Measurements from ENCODE around the gene NECAB3. TPM values are rescaled to one million over a fixed set of nuclear protein-coding genes. Genes with fewer than 3 reads are reported as not detected.
A peak's percentile ranks its signal among the peaks of the same experiment; 100 is the strongest.

Gene NECAB3
- total RNA-seq (2014; rRNA removed; shearing (Covaris generic)) (48.2 and 62.4 TPM in 2 replicates), total RNA-seq (2022) (71.3 and 79.4 TPM in 2 replicates), Bru-seq, nascent RNA (percentile 61 among the genes with signal in this experiment), BruChase-seq, experiment 1, labeled RNA remaining after a 6-hour chase (percentile 65 among the genes with signal in this experiment), BruChase-seq, experiment 2, labeled RNA remaining after a 2-hour chase (percentile 64 among the genes with signal in this experiment)
- long read RNA-seq, partial matches to known transcripts: 21 of 55 reads
- long read RNA-seq, other reads (novel, unspliced or antisense): 31 of 55 reads

GRCh38 chr20:33674294-33675135 is at the start of gene NECAB3:
Gene NECAB3 (minus strand): TSS chr20:33674428. CDS start chr20:33674352, 76 bp downstream.
- Histone ChIP-seq H3K4me3 (ENCODE audit: low read depth, low read length, poor library complexity, severe bottlenecking) (peak within 1 kb of the TSS; percentile 84), H3K9me3 (ENCODE audit: low read length) (no peaks in the 10 kb centered on the region), H3K36me3 (ENCODE audit: insufficient read depth, low read length) (peaks cover 65% of the 10 kb centered on the region), H3K27ac (ENCODE audit: low read depth, low read length, poor library complexity, severe bottlenecking) (peak within 1 kb of the TSS; percentile 68), H3K9me2 (ENCODE audit: insufficient read depth, low read length) (no peaks in the 10 kb centered on the region), H2AFZ (ENCODE audit: low read length) (no peak within 1 kb of the TSS), H4K20me1 (ENCODE audit: insufficient read depth, low read length) (no peaks in the 10 kb centered on the region), H3K4me1 (ENCODE audit: insufficient read depth, low read length, poor library complexity, severe bottlenecking) (peaks cover 59% of the 10 kb centered on the region), H3K4me2 (ENCODE audit: low read length) (peak within 1 kb of the TSS; percentile 94), H3K79me2 (ENCODE audit: insufficient read depth, low read depth, low read length) (peaks cover 23% of the 10 kb centered on the region; the same call in 1 of the 2 replicates)
- ChIA-PET POLR2A (interaction anchor here (0.6 kb wide), 1 partner anchor 9 kb away, joined by 3 read pairs; no protein-coding TSS in a partner anchor), CTCF (ENCODE audit: unreplicated experiment) (no interaction called here)
- intact Hi-C loops (cut with micrococcal nuclease; ENCODE audit: unreplicated experiment): loop anchor here (2.0 kb wide), 1 partner anchor 56 kb away; the partner anchor contains the start of gene ZNF341
- BruUV-seq (replicated peaks): no TSS peak
- peak; percentile 79 for DNase-seq (ENCODE audit: low spot score)
- TF ChIP-seq EZH2phosphoT487 (IDR thresholded peaks at IDR 0.05; ENCODE audit: borderline replicate concordance, low read depth, low read length): no peak
- TF ChIP-seq CTCF (conservative IDR thresholded peaks at IDR 0.05; ENCODE audit: low read length): 0 out of 2 replicates have a peak, but pooled peaks have one; percentile 18

- Histone ChIP-seq H3K36me3 (ENCODE audit: insufficient read depth, low read length) (no peaks in the 10 kb centered on the region), H3K79me2 (ENCODE audit: insufficient read depth, low read depth, low read length) (no peaks in the 10 kb centered on the region), H3K4me3 (ENCODE audit: low read depth, low read length, poor library complexity, severe bottlenecking) (no peak overlapping the region), H2AFZ (ENCODE audit: low read length) (no peak overlapping the region), H3K27ac (ENCODE audit: low read depth, low read length, poor library complexity, severe bottlenecking) (no peak overlapping the region), H4K20me1 (ENCODE audit: insufficient read depth, low read length) (no peaks in the 10 kb centered on the region), H3K9me2 (ENCODE audit: insufficient read depth, low read length) (no peaks in the 10 kb centered on the region), H3K4me1 (ENCODE audit: insufficient read depth, low read length, poor library complexity, severe bottlenecking) (peaks cover 6% of the 10 kb centered on the region), H3K4me2 (ENCODE audit: low read length) (no peak overlapping the region), H3K9me3 (ENCODE audit: low read length) (no peaks in the 10 kb centered on the region)
- intact Hi-C loops (cut with micrococcal nuclease; ENCODE audit: unreplicated experiment): no loop called here
- ChIA-PET CTCF (ENCODE audit: unreplicated experiment) (no interaction called here), POLR2A (interaction anchor here (0.6 kb wide), 1 partner anchor 320 kb away, joined by 9 read pairs; no protein-coding TSS in a partner anchor)
- TF ChIP-seq CTCF (conservative IDR thresholded peaks at IDR 0.05; ENCODE audit: low read length) (no peak), EZH2phosphoT487 (IDR thresholded peaks at IDR 0.05; ENCODE audit: borderline replicate concordance, low read depth, low read length) (no peak)
- BruUV-seq (replicated peaks): no TSS peak
- DNase-seq (ENCODE audit: low spot score): no peak
Observed at GRCh38 chr20:33721391-33722140, 47.3 kb upstream of the NECAB3 start.
